Measurements from ENCODE around the gene ZCCHC8.
"Not testable (repeated sequence)": the region's sequence is repeated elsewhere in the genome, so short reads cannot be mapped to it uniquely, and the experiment has no call there.

ZCCHC8 gene

GRCh38 chr12:122491991-122492390 is 8.7 kb downstream of the ZCCHC8 start:
- TF ChIP-seq REST (IDR thresholded peaks at IDR 0.05; ENCODE audit: insufficient replicate concordance, low read depth) (no peak), SPI1 (IDR thresholded peaks at IDR 0.05; ENCODE audit: borderline replicate concordance, low read depth) (no peak), GABPA (IDR thresholded peaks at IDR 0.05; ENCODE audit: low read depth) (no peak), CTCF (IDR thresholded peaks at IDR 0.05; ENCODE audit: insufficient read depth, low read length) (no peak), POLR2AphosphoS5 (IDR thresholded peaks at IDR 0.05; ENCODE audit: low read depth) (no peak)
- H3K4me3 ChIP-seq (replicated peaks; ENCODE audit: insufficient read depth, low read length): no peak overlapping the region
- no peak for DNase-seq (ENCODE audit: low read depth in 1 of 2, low spot score in 1 of 2)
- H3K27me3 ChIP-seq (ENCODE audit: insufficient read depth, poor library complexity, severe bottlenecking): no peaks in the 10 kb centered on the region
- H3K27ac ChIP-seq (replicated peaks): no peak overlapping the region

DNA sequence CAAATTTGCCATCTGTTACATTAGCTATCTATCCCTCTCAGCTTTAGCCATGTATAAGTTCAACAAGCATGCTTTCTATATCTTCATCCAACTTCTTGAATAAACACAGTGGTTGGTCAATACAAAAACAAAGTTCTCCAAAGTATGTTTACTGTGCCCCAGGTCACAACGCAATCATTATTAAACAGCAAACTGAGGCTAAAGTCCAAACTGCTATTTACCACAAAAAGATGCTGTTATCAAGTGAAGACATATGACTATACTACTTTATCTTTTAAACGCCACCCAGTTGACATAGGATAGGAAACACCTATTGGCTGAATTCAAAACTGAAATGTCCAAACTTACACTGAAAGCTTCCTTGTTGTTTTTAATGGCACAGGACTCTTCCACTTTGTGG is 11.7 kb downstream of the ZCCHC8 start:
- no peak overlapping the region for H3K4me3 ChIP-seq (replicated peaks; ENCODE audit: insufficient read depth, low read length)
- TF ChIP-seq POLR2AphosphoS5 (IDR thresholded peaks at IDR 0.05; ENCODE audit: low read depth) (no peak), GABPA (IDR thresholded peaks at IDR 0.05; ENCODE audit: low read depth) (no peak), SPI1 (IDR thresholded peaks at IDR 0.05; ENCODE audit: borderline replicate concordance, low read depth) (no peak), CTCF (IDR thresholded peaks at IDR 0.05; ENCODE audit: insufficient read depth, low read length) (no peak), REST (IDR thresholded peaks at IDR 0.05; ENCODE audit: insufficient replicate concordance, low read depth) (no peak)
- no peak overlapping the region for H3K27ac ChIP-seq (replicated peaks)
- no peak for DNase-seq (ENCODE audit: low read depth in 1 of 2, low spot score in 1 of 2)
- no peaks in the 10 kb centered on the region for H3K27me3 ChIP-seq (ENCODE audit: insufficient read depth, poor library complexity, severe bottlenecking)

GRCh38 chr12:122487807-122488206 is 12.9 kb downstream of the ZCCHC8 start:
- not testable (repeated sequence) for H3K4me3 ChIP-seq (replicated peaks; ENCODE audit: insufficient read depth, low read length); DNase-seq (ENCODE audit: low read depth in 1 of 2, low spot score in 1 of 2); H3K27me3 ChIP-seq (ENCODE audit: insufficient read depth, poor library complexity, severe bottlenecking); H3K27ac ChIP-seq (replicated peaks)

DNA sequence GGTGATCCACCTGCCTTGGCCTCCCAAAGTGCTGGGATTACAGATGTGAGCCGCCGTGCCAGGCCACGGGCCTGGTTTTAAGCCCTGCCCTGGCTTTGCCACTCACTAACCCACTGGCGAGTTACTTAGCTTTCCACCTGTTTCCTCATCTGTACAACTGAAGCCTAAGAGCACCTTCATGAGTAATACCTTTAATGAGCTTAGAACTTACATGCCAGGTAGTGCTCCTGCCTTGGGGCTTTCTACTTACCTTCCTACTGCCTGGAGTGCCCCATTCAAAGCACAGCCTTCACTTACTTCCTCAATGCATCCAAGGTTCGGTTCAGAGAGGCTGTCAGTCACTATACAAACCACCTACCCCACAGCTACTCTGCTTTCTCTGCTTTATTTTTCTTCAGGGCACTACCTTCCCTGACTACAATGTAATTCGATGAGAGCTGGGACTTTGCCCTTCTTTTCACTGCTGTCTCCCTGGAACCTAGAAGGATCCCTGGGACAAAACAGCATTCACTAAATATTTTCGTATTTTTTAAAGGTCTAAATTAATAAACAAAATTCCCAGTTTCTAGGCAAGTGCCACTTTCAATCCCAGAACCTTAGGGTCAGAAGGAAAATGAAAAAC is 13.8 kb downstream of the ZCCHC8 start:
- no peak for DNase-seq (ENCODE audit: low read depth in 1 of 2, low spot score in 1 of 2)
- H3K27me3 ChIP-seq (ENCODE audit: insufficient read depth, poor library complexity, severe bottlenecking): no peaks in the 10 kb centered on the region
- no peak overlapping the region for H3K4me3 ChIP-seq (replicated peaks; ENCODE audit: insufficient read depth, low read length)
- H3K27ac ChIP-seq (replicated peaks): no peak overlapping the region
- TF ChIP-seq SPI1 (IDR thresholded peaks at IDR 0.05; ENCODE audit: borderline replicate concordance, low read depth): no peak
- no peak for TF ChIP-seq POLR2AphosphoS5 (IDR thresholded peaks at IDR 0.05; ENCODE audit: low read depth)
- TF ChIP-seq REST (IDR thresholded peaks at IDR 0.05; ENCODE audit: insufficient replicate concordance, low read depth): no peak
- TF ChIP-seq CTCF (IDR thresholded peaks at IDR 0.05; ENCODE audit: insufficient read depth, low read length): no peak
- no peak for TF ChIP-seq GABPA (IDR thresholded peaks at IDR 0.05; ENCODE audit: low read depth)

DNA sequence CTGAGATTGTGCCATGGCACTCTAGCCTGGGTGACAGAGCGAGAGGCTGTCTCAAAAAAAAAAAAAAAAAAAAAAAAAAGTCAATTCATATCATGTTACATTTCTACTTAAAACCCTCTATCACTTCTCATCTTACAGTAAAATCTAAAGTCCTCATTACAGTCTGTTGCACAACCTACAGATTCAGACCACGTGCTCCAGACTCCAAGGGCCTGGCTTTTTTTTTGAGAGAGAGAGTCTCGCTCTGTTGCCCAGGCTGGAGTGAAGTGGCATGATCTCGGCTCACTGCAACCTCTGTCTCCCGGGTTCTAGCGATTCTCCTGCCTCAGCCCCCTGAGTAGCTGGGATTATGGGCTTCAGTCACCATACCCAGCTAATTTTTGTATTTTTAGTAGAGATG is 14.4 kb downstream of the ZCCHC8 start:
- not testable (repeated sequence) for H3K27me3 ChIP-seq (ENCODE audit: insufficient read depth, poor library complexity, severe bottlenecking); H3K4me3 ChIP-seq (replicated peaks; ENCODE audit: insufficient read depth, low read length); H3K27ac ChIP-seq (replicated peaks); DNase-seq (ENCODE audit: low read depth in 1 of 2, low spot score in 1 of 2)

GRCh38 chr12:122484385-122484784 is 16.3 kb downstream of the ZCCHC8 start:
- not testable (repeated sequence) for H3K27me3 ChIP-seq (ENCODE audit: insufficient read depth, poor library complexity, severe bottlenecking); DNase-seq (ENCODE audit: low read depth in 1 of 2, low spot score in 1 of 2); H3K27ac ChIP-seq (replicated peaks); H3K4me3 ChIP-seq (replicated peaks; ENCODE audit: insufficient read depth, low read length)
